Upper lobe of left lung (tissue), 6 donors: ENCODE measurements around the gene AGTPBP1. TPM values are rescaled to one million over a fixed set of nuclear protein-coding genes. Genes with fewer than 3 reads are reported as not detected.

Experiments
- ATAC-seq, 2 donors: fragments of 200-7000 bp; cut with Tn5 transposase; one replicate each; pipeline ENCODE4 v1.9.1; 2022; ENCODE audit warnings: mild to moderate bottlenecking in 2 of 2, moderate library complexity in 2 of 2; ENCODE audit not compliant: low FRiP score in 2 of 2
- DNase-seq, 2 donors: peaks; one replicate each; pipeline ENCODE4 v3.0.0-alpha.2; 2019 to 2020
- H3K27ac ChIP-seq, 4 donors: fragments of 200-600 bp; sonication (generic); one replicate each; pipeline ENCODE4 v1.5.1; 2016 to 2019
- H3K27me3 ChIP-seq, 4 donors: fragments of 200-600 bp; sonication (generic); one replicate each; pipeline ENCODE4 v1.5.1; 2017 to 2019
- H3K36me3 ChIP-seq, 4 donors: fragments of 200-600 bp; sonication (generic); one replicate each; pipeline ENCODE4 v1.5.1; 2016 to 2019
- H3K4me1 ChIP-seq, 4 donors: fragments of 200-600 bp; sonication (generic); one replicate each; pipeline ENCODE4 v1.5.1; 2018 to 2019
- H3K4me3 ChIP-seq, 4 donors: fragments of 200-600 bp; sonication (generic); one replicate each; pipeline ENCODE4 v1.5.1; 2017 to 2019; ENCODE audit warnings: mild to moderate bottlenecking in 2 of 4, moderate library complexity in 1 of 4
- H3K9me3 ChIP-seq, 4 donors: fragments of 200-600 bp; sonication (generic); one replicate each; pipeline ENCODE4 v1.5.1; 2018 to 2019
- CTCF ChIP-seq, 6 experiments: fragments of 450-650 bp in 4 of 6; fragments of 200-600 bp in 2 of 6; sonication (generic) in 2 of 6; IDR thresholded peaks; one replicate each; pipeline ENCODE4 v1.5.1; 2016 to 2019; ENCODE audit warnings: antibody characterized with exemption in 6 of 6
- EP300 ChIP-seq, 4 donors: sonication (generic); formaldehyde crosslinking; IDR thresholded peaks; one replicate each; pipeline ENCODE4 v1.5.1; 2017; ENCODE audit warnings: antibody characterized with exemption in 4 of 4, control low read depth in 2 of 4
- POLR2A ChIP-seq, 4 donors: fragments of 450-650 bp; IDR thresholded peaks; one replicate each; pipeline ENCODE4 v1.5.1; 2016 to 2017; ENCODE audit warnings: antibody characterized with exemption in 4 of 4, mild to moderate bottlenecking in 2 of 4
- POLR2AphosphoS5 ChIP-seq, 2 donors: sonication (generic); formaldehyde crosslinking; IDR thresholded peaks; one replicate each; pipeline ENCODE4 v1.5.1; 2017; ENCODE audit warnings: antibody characterized with exemption in 2 of 2
- WGBS, 2 donors: methylation state at CpG; one replicate each; pipeline ENCODE4 v1.1.5; 2017 to 2018; 5-methylcytosine and 5-hydroxymethylcytosine counted together
- total RNA-seq, 6 donors: library from RNA; depleted of rRNA in 4 of 6; stranded (reverse); fragments of >200 nt in 4 of 6; gene quantifications; one replicate each; pipeline versions ENCODE4 v1.1.0 to v1.2.1, GENCODE V29; 2016 to 2021
- donor health status: DM: no; HTN: no; CAD: no; lungs with moderate emphysema.
- donor health status: DM: no; HTN: yes; CAD: no; lungs with severe emphysema.

AGTPBP1 gene
- total RNA-seq, 6 donors from 2014 or later: 27.3 to 65.2 (median 40.4) TPM

GRCh38 chr9:85516455-85516854 is 225.3 kb downstream of the AGTPBP1 start:
- ATAC-seq: no peak
- Histone ChIP-seq H3K27me3 (no peaks in the 10 kb centered on the region), H3K9me3 (no peaks in the 10 kb centered on the region), H3K4me1 (no peaks in the 10 kb centered on the region), H3K4me3 (no peak overlapping the region), H3K36me3 (no peaks in the 10 kb centered on the region), H3K27ac (no peak overlapping the region)
- WGBS, 2 donors: 69 to 73% methylated on average over 10 of the region's 10 CpGs
- DNase-seq: no peak
- TF ChIP-seq CTCF (IDR thresholded peaks at IDR 0.05) (no peak), POLR2A (IDR thresholded peaks at IDR 0.05) (no peak), EP300 (IDR thresholded peaks at IDR 0.05) (no peak), POLR2AphosphoS5 (IDR thresholded peaks at IDR 0.05) (no peak)

- H3K4me1 ChIP-seq: no peaks in the 10 kb centered on the region
- H3K36me3 ChIP-seq: no peaks in the 10 kb centered on the region
- no peak overlapping the region for H3K4me3 ChIP-seq
- DNase-seq (peak in 1 of 2 donors; percentile 12), ATAC-seq (no peak)
- H3K9me3 ChIP-seq: no peaks in the 10 kb centered on the region
- 92 to 97% methylated on average over 4 of the region's 4 CpGs for WGBS, 2 donors
- H3K27ac ChIP-seq: no peak overlapping the region
- no peaks in the 10 kb centered on the region for H3K27me3 ChIP-seq
- TF ChIP-seq POLR2A (IDR thresholded peaks at IDR 0.05) (no peak), POLR2AphosphoS5 (IDR thresholded peaks at IDR 0.05) (no peak), EP300 (IDR thresholded peaks at IDR 0.05) (no peak), CTCF (IDR thresholded peaks at IDR 0.05) (no peak)
These were observed 226.7 kb downstream of the AGTPBP1 start for GRCh38 chr9:85515021-85515420.

GRCh38 chr9:85514256-85514655 is 227.5 kb downstream of the AGTPBP1 start:
- no peaks in the 10 kb centered on the region for H3K9me3 ChIP-seq
- no peaks in the 10 kb centered on the region for H3K27me3 ChIP-seq
- H3K4me3 ChIP-seq: no peak overlapping the region
- no peaks in the 10 kb centered on the region for H3K4me1 ChIP-seq
- DNase-seq (no peak), ATAC-seq (no peak)
- WGBS, 2 donors: 81 to 82% methylated on average over 7 to 8 of the region's 8 CpGs
- TF ChIP-seq EP300 (IDR thresholded peaks at IDR 0.05) (no peak), POLR2A (IDR thresholded peaks at IDR 0.05) (no peak), CTCF (IDR thresholded peaks at IDR 0.05) (no peak), POLR2AphosphoS5 (IDR thresholded peaks at IDR 0.05) (no peak)
- H3K36me3 ChIP-seq: no peaks in the 10 kb centered on the region
- H3K27ac ChIP-seq: no peak overlapping the region

- no peaks in the 10 kb centered on the region for H3K9me3 ChIP-seq
- DNase-seq: no peak
- no peak for ATAC-seq
- H3K27me3 ChIP-seq: no peaks in the 10 kb centered on the region
- TF ChIP-seq CTCF (IDR thresholded peaks at IDR 0.05): no peak
- TF ChIP-seq EP300 (IDR thresholded peaks at IDR 0.05): no peak
- no peak for TF ChIP-seq POLR2AphosphoS5 (IDR thresholded peaks at IDR 0.05)
- TF ChIP-seq POLR2A (IDR thresholded peaks at IDR 0.05): no peak
- H3K4me3 ChIP-seq: no peak overlapping the region
- H3K36me3 ChIP-seq: no peaks in the 10 kb centered on the region
- no peak overlapping the region for H3K27ac ChIP-seq
- H3K4me1 ChIP-seq: no peaks in the 10 kb centered on the region
These were observed 230.0 kb downstream of the AGTPBP1 start for GRCh38 chr9:85511746-85512145.

- H3K27ac ChIP-seq: no peak overlapping the region
- no peaks in the 10 kb centered on the region for H3K36me3 ChIP-seq
- 84 to 100% methylated on average over 1 to 6 of the region's 6 CpGs for WGBS, 2 donors
- DNase-seq (peak in 1 of 2 donors; percentile 53), ATAC-seq (peak in 1 of 2 donors; percentile 16)
- no peaks in the 10 kb centered on the region for H3K9me3 ChIP-seq
- no peaks in the 10 kb centered on the region for H3K27me3 ChIP-seq
- TF ChIP-seq POLR2A (IDR thresholded peaks at IDR 0.05): no peak
- no peak for TF ChIP-seq CTCF (IDR thresholded peaks at IDR 0.05)
- no peak for TF ChIP-seq EP300 (IDR thresholded peaks at IDR 0.05)
- no peaks in the 10 kb centered on the region for H3K4me1 ChIP-seq
- H3K4me3 ChIP-seq: no peak overlapping the region
These were observed 230.8 kb downstream of the AGTPBP1 start for GRCh38 chr9:85510830-85511504.
